Ovary (tissue), 9 donors: Measurements from ENCODE around the gene MDM4. TPM values are rescaled to one million over a fixed set of nuclear protein-coding genes. Genes with fewer than 3 reads are reported as not detected.

Experiments
- DNase-seq, 5 donors: peaks; one replicate each; pipeline ENCODE4 v3.0.0-alpha.2; 2019 to 2020
- H3K27ac ChIP-seq, 2 donors: fragments of 200-600 bp; one replicate each; pipeline versions ENCODE4 v1.5.1 to v1.8.0; 2019 to 2022
- H3K27me3 ChIP-seq: fragments of 200-600 bp; one replicate; pipeline ENCODE4 v1.8.0; 2022
- H3K36me3 ChIP-seq: fragments of 200-600 bp; sonication (generic); one replicate; pipeline ENCODE4 v1.5.1; 2019
- H3K4me1 ChIP-seq: one replicate; pipeline ENCODE4 v1.8.1; 2013; ENCODE audit warnings: mild to moderate bottlenecking, moderate library complexity; ENCODE audit not compliant: insufficient read depth
- H3K4me3 ChIP-seq: fragments of 200-600 bp; sonication (generic); one replicate; pipeline ENCODE4 v1.5.1; 2017
- H3K9me3 ChIP-seq, 2 donors: fragments of 200-600 bp in 1 of 2; sonication (generic) in 1 of 2; one replicate each; pipeline versions ENCODE4 v1.5.1 to v1.8.1; 2013 to 2019; ENCODE audit warnings: mild to moderate bottlenecking in 1 of 2, moderate library complexity in 1 of 2
- EP300 ChIP-seq: sonication (generic); formaldehyde crosslinking; IDR thresholded peaks from one replicate; pipeline ENCODE4 v1.6.1; 2017; ENCODE audit warnings: antibody characterized with exemption
- POLR2A ChIP-seq: fragments of 450-650 bp; IDR thresholded peaks from one replicate; pipeline ENCODE4 v1.6.1; 2017; ENCODE audit warnings: antibody characterized with exemption, mild to moderate bottlenecking, moderate library complexity
- WGBS, 3 donors: extraction: QIAGEN DNeasy Blood & Tissue Kit in 1 of 3; methylation state at CpG; one replicate each; pipeline versions ENCODE4 v1.1.5 to v1.1.7; 2013 to 2017; 5-methylcytosine and 5-hydroxymethylcytosine counted together
- intact Hi-C, 4 donors: fragments of 100-400 bp; cut with DNase I; formaldehyde crosslinking; loops; one replicate each; pipeline versions ENCODE4 v1.11.0 to v1.15.1; 2022 to 2023
- polyA plus RNA-seq, 2 donors: library from polyadenylated mRNA; stranded (reverse); fragments of 200-250 nt in 1 of 2; fragments of 350-450 nt in 1 of 2; fragmentation: Illumina TruSeq in 1 of 2; extraction: RNeasy Lipid Tissue Mini Kit (QIAGEN cat#74804) in 1 of 2; gene quantifications; one replicate each; pipeline ENCODE4 v1.2.3, GENCODE V29; 2013 to 2014
- total RNA-seq, 7 donors: library from RNA; depleted of rRNA in 2 of 7; stranded (reverse); fragments of >200 nt in 2 of 7; fragmentation: NEBNext Ultra II Directional in 3 of 7; extraction: Animal tissue kit (Norgen Biotek cat#: 25700) in 3 of 7; gene quantifications; one replicate each; pipeline versions ENCODE4 v1.1.0 to v1.2.4, GENCODE V29; 2016 to 2023
- TF ChIP-seq, protein P1 (sequence below), 3 donors: fragments of 450-650 bp in 2 of 3; fragments of 200-600 bp in 1 of 3; IDR thresholded peaks; one replicate each; pipeline versions ENCODE4 v1.5.1 to v1.8.0; 2016 to 2022; ENCODE audit warnings: antibody characterized with exemption in 3 of 3, mild to moderate bottlenecking in 1 of 3
- donor health status: DM: no; HTN: no; CAD: no; lungs with moderate emphysema.
- donor health status: DM: no; HTN: no; CAD: no.
- donor health status: Bipolar disorder and iron deficiency.
- donor health status: DM: yes; HTN: yes; CAD: no.
- donor health status: DM: no; HTN: no; CAD: no.
- donor health status: DM: yes; HTN: yes; CAD: no.

Gene MDM4
- total and polyA plus RNA-seq, 9 donors: 10.2 to 113 (median 76.8) TPM

DNA sequence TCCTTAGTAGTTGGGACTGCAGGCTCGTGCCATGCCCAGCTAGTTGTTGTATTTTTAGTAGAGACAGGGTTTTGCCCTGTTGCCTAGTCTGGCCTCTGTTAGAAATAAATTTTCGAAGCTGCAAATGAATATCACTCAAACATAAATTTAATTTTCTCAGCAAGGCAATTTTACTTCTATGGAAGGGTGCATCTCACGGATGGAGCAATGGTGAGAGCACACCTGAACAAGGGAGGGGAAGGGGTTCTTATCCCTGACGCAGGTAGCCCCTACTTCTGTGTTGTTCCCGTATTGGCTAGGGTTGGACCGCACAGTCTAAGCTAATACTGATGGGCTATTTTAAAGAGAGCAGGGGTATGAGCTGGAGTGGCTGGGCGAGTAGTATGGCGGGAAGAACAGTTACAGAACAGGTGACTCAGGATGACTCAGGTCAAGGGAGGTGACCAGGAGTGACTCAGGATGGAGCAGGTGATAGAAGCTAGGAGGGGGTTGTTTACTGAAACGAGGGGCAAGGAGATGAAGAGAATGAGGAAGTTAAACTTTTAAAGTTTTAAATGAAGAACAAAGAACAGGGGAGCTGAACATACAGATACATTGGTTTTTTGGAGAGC is 7.5 kb downstream of the MDM4 start:
- TF ChIP-seq, protein P1, sequence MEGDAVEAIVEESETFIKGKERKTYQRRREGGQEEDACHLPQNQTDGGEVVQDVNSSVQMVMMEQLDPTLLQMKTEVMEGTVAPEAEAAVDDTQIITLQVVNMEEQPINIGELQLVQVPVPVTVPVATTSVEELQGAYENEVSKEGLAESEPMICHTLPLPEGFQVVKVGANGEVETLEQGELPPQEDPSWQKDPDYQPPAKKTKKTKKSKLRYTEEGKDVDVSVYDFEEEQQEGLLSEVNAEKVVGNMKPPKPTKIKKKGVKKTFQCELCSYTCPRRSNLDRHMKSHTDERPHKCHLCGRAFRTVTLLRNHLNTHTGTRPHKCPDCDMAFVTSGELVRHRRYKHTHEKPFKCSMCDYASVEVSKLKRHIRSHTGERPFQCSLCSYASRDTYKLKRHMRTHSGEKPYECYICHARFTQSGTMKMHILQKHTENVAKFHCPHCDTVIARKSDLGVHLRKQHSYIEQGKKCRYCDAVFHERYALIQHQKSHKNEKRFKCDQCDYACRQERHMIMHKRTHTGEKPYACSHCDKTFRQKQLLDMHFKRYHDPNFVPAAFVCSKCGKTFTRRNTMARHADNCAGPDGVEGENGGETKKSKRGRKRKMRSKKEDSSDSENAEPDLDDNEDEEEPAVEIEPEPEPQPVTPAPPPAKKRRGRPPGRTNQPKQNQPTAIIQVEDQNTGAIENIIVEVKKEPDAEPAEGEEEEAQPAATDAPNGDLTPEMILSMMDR (IDR thresholded peaks at IDR 0.05): no peak
- no peak for TF ChIP-seq POLR2A
- no peak for TF ChIP-seq EP300
- intact Hi-C loops: no loop called here
- 95 to 96% (median 95%) methylated on average over 9 of the region's 9 CpGs for WGBS, 3 donors

DNA sequence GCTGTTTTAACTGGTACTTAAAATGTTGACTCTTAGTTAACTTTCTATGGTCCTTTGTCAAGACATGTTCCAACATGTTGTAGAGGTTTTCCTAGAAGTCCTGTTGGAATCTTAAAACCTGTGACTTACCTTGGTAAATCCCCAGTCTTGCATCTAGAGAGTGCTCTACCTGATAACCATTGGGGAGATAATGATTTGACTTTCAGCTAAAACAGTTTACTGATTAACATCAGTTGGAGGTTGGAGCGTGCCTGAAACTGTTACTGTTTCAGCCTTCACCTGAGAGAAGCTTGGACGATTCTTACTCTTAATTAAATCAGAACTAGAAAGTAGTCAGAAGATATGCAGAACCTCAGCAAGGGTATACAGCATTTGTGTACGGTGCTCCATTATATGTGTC is 8.8 kb downstream of the MDM4 start:
- no peak for DNase-seq
- WGBS, 3 donors: 81 to 86% (median 83%) methylated on average over 3 of the region's 3 CpGs
- peaks cover 4% of the 10 kb centered on the region for H3K4me1 ChIP-seq
- H3K4me3 ChIP-seq: no peak overlapping the region
- H3K9me3 ChIP-seq: no peaks in the 10 kb centered on the region
- no peak for TF ChIP-seq EP300
- intact Hi-C loops: no loop called here
- H3K36me3 ChIP-seq: no peaks in the 10 kb centered on the region
- no peak overlapping the region for H3K27ac ChIP-seq
- no peaks in the 10 kb centered on the region for H3K27me3 ChIP-seq

More for the DNA sequence above, 7.5 kb downstream of the MDM4 start:
- no peak for DNase-seq
- H3K36me3 ChIP-seq: no peaks in the 10 kb centered on the region
- no peak overlapping the region for H3K4me3 ChIP-seq
- H3K4me1 ChIP-seq: peaks cover 6% of the 10 kb centered on the region
- no peak overlapping the region for H3K27ac ChIP-seq
- H3K9me3 ChIP-seq: no peaks in the 10 kb centered on the region
- no peaks in the 10 kb centered on the region for H3K27me3 ChIP-seq

DNA sequence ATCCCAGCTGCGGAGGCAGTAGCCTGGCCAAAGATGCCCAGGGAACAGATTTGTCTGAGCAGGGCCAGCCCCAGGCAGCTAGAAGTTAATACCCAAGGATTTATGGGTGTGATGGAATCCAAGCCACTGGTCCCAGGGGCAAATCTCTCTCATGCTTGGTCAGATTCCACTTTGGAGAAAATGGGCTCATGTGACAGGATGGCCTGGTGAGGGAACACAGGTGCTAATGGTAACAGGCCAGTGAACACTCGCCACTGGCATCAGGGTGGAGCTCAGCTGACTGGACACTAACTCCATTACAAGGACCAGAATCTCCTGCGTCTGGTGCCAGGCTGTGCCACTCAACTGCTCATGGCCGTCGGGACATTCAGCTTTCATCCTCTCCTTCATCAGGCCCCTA is 12.0 kb downstream of the MDM4 start:
- intact Hi-C loops: no loop called here
- Histone ChIP-seq H3K27ac (no peak overlapping the region), H3K36me3 (no peaks in the 10 kb centered on the region), H3K4me3 (no peak overlapping the region), H3K27me3 (no peaks in the 10 kb centered on the region), H3K4me1 (no peaks in the 10 kb centered on the region), H3K9me3 (no peaks in the 10 kb centered on the region)
- DNase-seq: no peak
- 86 to 91% (median 87%) methylated on average over 5 of the region's 5 CpGs for WGBS, 3 donors
- TF ChIP-seq EP300: no peak
- TF ChIP-seq, protein P1 (IDR thresholded peaks at IDR 0.05): no peak
- TF ChIP-seq POLR2A: no peak

DNA sequence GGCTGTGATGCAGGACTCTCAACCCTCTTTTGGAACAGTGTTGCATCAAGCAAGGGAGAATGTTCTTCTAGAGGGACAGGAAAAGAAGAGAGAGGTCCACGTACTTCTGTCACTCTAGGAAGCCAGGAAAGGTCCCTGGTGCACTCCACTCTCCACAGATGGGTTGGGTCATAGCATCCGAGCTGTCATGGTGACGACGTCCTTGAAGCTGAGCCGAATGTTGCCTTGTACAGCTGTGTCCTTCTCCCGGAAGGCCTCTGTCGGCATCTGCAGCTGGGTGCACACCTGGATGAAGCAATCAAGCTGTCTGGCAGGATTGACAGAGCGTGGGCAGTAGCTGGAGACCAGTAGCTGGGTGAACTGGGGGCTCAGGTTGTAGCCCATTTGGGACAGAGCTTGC is 12.5 kb downstream of the MDM4 start:
- H3K9me3 ChIP-seq: no peaks in the 10 kb centered on the region
- no peak for DNase-seq
- H3K4me1 ChIP-seq: no peaks in the 10 kb centered on the region
- TF ChIP-seq, protein P1 (IDR thresholded peaks at IDR 0.05): no peak
- TF ChIP-seq EP300 (no peak), POLR2A (no peak)
- intact Hi-C loops: no loop called here
- no peaks in the 10 kb centered on the region for H3K27me3 ChIP-seq
- no peaks in the 10 kb centered on the region for H3K36me3 ChIP-seq
- H3K4me3 ChIP-seq: no peak overlapping the region
- no peak overlapping the region for H3K27ac ChIP-seq
- 52 to 63% (median 54%) methylated on average over 8 of the region's 8 CpGs for WGBS, 3 donors

DNA sequence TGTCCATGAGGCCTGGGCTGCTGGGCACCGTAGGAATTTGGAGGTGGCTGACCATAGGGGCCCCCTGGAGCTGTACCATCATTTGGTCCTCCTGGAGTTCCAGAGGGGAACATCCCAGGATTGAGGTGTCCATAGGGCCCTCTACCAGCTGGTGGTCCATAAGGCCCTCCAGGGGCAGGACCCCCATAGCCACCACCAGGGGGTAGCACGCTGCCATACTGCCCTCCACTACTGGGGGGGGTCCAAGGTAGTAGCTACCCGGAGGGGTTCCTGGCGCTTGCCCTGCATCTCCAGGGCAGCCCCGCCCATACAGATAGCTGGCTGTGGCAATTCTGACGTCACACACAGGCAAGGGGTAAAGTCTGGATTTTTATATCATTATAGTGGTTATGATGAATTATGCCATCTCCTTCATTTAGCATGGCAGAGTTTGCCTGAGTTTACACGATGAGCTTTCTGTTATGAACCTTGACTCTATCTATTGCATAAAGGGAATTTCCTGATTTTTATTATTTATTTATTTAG is 13.2 kb downstream of the MDM4 start:
- Histone ChIP-seq H3K4me1 (no peaks in the 10 kb centered on the region), H3K4me3 (no peak overlapping the region), H3K27me3 (no peaks in the 10 kb centered on the region), H3K36me3 (no peaks in the 10 kb centered on the region), H3K9me3 (no peaks in the 10 kb centered on the region), H3K27ac (no peak overlapping the region)
- 80 to 86% (median 81%) methylated on average over 7 of the region's 7 CpGs for WGBS, 3 donors
- intact Hi-C loops: no loop called here
- DNase-seq: no peak
- no peak for TF ChIP-seq POLR2A
- TF ChIP-seq, protein P1 (IDR thresholded peaks at IDR 0.05): no peak
- no peak for TF ChIP-seq EP300
